Measurements from ENCODE around the gene AFAP1.

AFAP1 gene

DNA sequence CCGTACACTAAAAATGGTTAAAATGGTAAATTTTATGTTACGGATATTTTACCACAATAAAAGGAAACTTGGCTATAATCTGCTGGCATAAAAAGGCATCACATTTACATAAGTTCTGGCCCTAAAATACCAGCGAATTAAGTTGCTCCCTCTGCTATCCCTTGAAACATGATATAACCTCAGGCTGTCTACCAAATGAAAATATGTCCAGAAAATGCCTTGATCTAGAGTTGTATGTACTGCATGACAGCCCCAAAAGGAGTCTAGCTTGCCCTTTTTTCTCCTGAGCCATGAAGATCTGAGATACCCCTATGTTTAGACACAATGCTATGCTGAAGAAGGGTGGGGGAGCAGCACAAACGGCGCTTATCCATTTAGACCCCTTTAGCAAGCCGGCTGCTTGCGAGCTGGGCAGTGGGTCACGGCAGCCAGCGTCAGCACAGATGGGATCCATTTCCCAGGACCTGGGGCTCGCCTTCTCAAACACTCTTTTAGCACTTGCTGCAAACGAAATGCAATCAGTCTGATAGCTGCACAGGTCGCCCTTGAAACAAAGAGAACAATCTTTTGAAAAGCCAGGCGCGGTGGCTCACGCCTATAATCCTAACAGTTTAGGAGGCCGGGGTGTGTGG, 77.0 kb downstream of the AFAP1 start:
- DNase-seq, result no peak

DNA sequence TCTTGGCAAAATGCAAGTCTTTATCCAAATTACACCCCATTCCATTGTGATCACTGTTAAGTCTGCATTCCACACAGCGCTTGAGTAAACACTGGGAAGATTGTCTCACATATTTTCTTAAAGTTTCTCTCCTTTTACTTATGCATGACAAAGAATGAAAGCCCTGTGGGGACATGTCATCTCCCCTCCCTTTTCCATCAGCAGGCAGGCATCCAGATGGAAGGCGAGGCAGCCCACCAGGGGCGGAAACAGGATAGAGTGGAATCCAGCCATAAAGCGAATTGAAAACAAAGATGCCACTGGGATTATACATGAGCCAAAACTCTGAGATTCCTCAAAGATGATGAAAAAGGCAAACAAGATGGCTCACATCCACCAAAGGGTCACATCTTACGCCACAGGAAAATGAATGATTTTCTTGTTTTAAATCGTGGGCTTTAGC, 78.2 kb downstream of the AFAP1 start:
- DNase-seq, result no peak

DNA sequence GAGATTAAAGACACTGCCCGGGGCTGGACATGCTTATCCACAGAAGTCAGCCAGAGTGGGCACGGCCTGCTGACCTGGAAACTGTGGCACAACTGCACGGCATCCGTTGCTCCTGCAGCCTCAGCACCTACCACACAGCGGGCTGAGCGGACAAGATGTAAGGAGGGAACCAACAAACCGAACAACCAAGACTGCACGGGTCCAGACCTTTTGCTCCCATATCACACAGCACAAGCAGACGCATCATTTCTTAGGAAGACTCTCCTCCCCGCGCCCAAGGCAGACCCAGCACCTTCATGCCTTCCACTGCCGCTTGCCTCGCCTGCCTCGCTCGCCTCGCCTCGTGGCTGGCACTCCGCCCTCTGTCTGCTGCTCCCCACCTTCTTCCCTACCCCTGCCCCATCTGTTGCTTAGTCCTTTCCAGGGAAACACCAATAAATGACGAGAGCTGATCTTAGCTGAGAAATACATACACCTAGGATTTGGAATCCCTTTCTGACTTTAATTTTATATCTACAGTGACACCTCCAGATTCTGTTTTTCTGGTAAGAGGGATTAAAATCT, 79.0 kb downstream of the AFAP1 start:
- no peak for DNase-seq

DNA sequence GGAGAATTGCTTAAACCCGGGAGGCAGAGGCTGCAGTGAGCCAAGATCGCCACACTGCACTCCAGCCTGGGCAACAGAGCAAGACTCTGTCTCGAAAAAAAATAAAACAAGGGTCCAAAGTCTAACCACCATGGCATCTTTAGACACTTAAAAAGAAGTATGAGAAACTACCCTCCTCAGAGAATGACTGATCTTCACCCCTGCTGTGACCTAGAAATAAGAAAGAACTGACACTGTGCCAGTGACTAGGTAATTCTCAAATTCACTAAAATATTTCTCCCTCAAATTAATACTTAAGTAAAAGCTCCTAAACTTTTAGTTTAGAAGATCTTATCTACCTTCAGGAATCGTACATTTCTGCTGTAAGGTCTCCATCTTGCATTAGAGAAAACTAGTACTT, 80.3 kb downstream of the AFAP1 start:
- no peak for DNase-seq

DNA sequence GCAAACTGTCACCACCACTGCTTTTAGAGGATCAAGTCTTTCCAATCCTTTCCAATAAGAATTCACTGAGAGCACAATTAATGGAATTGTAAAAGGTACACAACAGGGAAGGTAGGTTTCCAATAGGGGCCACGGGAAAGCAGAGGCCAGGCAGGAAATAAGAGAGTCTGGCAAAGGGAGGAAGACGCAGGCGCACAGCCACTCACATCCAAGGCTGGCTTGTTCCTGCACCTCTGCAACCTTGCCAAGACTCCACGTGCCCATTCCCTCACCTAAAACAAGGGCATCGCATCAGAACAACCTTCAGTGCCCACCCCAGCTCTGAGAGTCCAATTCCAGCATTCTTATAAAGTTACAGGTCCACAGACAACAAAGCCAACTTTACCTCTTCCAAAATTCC, 81.2 kb downstream of the AFAP1 start:
- no peak for DNase-seq

DNA sequence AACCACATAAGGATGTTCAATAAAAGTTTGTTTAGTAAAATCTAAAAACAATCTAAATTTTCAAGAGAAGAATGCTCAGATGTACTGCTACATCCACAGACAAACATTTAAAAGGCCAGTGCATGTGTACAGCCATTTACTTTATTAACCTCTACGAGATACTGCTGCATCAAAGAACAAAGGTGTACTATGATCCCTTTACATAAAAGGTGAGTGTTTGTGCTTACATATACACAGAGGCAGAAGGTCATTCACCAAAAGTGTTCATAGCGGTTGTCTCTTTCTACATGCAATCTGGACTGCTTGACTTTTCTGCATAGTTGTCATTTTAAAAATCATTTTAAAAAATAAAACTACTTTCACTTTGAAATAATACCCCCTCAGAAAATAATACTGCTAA, 81.7 kb downstream of the AFAP1 start:
- DNase-seq, result no peak

DNA sequence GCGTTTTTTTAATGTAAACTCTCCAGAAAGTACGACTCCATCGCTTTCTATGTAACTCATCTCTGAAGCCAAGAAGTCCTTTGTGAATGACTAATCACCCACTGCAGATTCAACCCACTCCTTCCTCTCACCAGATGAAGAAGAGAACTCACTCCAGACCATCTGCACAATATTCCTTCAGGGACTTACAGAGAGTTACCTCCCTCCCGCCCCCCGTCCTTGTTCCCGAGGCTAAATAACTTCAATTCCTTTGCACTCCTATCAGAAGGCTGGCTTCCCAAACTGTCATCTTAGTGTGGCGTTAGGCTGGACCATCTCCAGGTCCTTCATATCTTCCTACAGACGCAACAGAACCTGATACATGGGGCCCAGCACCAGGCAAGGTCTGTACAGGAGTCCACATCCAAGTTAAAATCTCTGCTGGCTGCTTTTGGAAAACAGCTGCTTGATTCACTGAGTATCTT, 82.4 kb downstream of the AFAP1 start:
- DNase-seq, result no peak

DNA sequence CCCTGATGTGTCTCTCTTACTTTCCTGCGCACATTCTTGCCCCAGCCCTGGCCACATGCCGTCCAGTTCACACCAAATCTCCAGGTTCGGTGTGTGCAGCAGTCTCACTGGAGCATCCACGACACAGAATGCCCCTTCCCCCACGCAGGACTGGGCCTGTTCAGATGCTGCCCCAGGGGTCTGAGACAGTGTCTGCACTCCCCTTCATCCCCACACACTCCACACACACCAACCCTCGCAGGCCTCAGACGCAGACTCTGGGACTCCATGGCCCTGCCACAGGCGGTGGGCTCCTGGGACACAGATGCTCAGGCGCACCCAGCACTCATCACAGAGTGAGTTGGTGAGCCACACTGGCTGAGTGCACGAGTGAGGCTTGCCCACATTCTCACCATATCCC, 83.9 kb downstream of the AFAP1 start:
- DNase-seq, result no peak

DNA sequence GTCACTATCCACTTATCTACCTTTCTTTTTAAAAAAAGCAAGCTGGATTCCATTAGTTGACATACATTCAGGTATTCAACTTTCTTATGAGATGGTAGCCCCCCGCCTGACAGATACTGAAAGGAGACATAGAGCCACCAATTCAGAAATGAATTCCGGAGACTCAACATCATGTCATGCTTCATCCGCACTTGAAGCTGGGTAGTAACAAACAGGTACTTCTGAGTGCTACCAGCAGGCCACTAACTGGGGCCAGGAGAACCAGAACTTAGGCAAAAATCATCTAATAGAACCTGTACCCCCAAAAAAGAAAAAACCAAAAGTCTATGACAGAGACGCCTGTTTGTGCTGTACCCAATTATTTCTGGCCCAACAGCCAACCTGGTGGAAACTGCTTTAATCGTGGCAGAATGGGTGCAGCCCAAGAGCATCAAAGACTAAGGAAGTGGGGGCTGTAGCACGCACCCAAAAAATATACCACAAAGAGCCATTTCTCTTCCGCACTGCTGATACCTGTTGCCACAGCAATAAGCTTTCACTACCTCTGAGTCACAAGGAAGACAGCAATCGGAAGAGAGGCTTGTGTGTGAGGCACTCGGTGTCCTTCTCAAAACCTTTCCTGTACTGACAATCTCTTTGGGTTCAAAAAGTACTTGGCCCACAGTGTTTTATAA, 84.8 kb downstream of the AFAP1 start:
- no peak for DNase-seq

DNA sequence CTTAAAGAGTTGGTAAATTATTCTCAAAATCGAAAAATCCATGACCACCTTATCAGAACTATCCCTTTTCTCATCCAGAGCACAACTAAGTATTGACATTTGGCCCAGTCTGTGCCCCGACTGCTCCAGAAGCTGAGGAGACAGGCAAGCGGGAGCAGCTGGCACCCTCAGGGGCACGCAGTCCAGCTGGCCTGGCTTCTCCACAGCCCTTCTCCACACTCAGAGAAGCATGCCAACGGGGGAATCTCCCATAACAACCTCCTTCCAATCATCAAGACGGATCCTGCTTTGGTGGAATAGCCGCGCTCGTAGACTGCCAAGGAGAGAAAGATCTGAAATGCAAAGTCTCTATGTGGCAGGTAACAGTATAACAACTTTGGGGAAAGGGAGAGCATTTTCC, 85.4 kb downstream of the AFAP1 start:
- DNase-seq, result no peak

DNA sequence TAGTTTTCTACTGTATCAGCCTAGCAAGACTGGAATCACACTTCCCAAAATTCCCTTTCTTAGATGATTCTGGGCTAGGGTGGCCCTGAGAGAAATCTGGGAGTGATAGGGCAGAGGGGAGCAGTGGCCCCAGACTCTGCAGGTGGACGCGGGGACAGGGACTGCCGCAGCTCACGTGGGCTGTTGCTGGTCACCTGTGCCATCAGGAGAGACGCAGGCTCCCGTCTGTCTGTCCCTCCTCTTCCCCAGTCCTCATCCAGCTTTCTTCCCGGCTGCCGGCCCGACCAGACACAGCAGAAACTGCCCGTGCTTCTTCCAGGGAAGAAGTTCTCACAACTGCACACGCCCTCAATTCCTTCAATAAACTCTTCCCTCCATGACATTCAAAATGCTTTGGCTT, 86.4 kb downstream of the AFAP1 start:
- DNase-seq, result no peak

DNA sequence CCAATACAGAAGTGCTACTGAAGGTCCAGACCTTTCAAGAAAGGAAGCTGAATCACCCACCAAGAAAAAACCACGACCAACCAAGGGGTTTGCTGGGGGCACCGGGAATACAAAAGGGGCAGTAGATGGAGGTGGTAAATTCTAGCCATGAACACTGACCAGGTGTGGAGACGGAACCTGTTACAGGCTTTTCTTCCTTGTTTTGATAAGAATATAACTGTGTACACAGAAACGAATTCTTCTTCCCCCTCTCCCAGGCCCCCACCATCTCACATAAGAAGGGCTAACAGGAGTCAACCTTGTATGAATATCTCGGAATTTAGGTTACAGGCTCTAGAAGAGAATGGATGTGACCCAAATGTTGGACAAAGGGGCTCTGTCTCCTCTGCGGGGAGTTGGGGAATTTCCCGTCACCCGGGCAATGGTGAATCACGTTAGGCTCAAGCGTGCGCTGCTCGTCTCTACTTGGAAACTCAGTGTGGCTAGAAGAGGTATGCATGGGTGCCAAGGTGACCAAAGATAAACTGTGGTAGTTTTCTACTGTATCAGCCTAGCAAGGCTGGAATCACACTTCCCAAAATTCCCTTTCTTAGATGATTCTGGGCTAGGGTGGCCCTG, 87.0 kb downstream of the AFAP1 start:
- DNase-seq, result no peak

DNA sequence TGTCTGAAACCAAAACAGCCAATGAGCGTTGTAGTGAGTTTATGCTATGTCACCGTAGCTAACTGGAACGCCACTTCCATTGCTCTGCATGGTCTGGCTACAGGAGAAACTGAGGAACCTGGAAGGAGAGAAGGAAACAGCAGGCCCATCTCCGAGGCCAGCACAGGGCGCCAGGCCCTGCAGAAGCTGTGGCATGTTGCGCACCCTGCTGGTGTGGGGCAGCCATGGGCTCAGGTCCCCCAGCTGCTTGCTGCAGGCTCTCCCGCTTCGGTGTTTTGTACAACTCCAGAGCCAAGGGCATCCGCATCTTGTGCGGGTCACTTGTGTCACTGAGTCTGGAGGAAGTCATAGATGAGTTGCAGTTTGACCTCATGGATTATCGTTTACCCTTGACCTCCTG, 89.2 kb downstream of the AFAP1 start:
- DNase-seq, result no peak

DNA sequence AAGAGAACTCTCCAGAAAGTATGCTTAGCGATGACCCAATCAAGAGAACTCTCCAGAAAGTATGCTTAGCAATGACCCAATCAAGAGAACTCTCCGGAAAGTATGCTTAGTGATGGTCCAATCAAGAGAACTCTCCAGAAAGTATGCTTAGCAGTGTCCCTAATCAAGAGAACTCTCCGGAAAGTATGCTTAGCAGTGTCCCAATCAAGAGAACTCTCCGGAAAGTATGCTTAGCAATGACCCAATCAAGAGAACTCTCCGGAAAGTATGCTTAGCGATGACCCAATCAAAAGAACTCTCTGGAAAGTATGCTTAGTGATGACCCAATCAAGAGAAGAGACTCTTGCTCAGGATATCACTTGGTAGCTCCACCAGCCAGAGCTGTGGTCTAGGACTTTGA, 92.5 kb downstream of the AFAP1 start:
- DNase-seq, result no peak

DNA sequence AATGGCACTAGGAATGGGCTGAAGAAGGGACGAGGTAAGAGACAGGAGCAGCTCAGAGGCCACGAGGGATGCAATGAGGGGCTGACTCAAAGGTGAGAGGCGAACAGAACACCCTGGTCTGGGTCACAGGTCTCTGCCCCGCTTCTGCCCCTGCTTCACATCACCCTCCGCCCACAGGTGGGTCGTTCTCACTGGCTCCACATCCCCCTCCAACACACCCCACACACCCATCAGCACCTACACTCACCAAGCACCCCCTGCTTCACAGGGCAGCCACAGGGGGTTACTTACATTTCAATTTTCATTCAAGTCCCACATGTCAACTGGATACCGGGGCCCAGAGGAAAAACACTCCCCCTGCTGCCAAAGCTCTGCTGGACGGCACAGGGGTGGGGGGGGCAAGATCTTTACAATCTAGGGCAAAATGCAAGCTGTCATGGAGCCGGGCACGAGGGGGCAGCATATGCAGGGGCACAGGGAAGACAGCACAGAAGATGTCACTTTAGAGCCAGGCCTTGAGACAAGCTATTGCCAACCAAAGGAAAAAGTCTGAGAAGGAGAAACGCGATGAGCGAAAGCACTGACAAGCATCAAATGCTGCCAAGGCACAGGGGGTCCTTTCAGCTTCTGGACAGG, 94.0 kb downstream of the AFAP1 start:
- DNase-seq, result no peak

DNA sequence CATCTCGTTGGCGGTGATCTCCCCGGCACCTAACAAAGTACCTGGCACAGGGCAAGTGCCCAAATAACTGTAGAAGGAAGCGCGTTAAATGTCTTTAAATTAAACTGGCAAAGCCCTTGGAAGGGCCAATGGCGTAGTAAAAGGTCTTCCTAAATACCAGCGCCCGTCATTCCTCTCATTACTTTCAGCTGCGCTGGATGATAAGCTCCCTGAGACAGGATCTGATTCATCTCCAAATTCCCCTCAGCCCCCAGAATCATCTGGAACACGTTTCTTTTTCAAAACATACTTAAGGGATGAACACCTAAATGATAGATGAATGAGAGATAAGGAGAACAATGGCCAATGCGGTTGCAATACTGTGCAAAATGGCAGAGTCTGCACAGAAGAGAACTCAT, 95.1 kb downstream of the AFAP1 start:
- DNase-seq, result no peak

DNA sequence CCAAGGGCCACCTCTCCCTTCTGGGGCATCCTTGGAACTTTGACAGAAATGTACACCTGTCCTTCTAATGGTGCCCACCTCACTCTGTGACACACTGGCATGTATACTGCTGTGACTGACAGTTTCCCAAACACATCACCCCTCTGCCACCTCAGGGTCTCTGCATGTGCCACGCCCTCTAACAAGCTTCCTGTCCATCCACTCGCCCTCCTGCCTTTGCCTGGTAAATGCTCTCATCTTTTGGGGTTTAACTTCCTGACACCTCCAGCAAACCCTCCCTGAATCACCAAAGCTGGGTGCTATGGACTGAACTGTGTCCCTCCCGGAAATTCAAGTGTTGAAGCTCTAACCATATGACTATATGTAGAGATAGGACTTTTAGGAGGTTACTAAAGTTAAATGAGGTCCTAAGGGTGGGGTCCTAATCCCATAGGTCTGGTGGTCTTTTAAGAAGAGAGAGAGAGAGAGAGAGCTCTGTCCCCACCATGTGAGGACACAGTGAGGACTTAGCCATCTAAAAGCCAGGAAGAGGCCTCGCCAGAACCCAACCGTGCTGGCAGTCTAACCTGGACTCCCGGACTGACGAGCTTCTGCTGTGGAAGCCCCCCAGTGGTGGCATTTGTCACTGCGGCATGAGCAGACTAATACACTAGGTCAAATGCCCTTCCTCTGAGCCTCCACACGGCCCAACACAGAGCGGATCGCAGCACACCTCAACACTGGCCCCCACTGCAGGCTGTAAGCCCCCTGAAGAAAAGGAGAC, 95.6 kb downstream of the AFAP1 start:
- DNase-seq, result no peak

DNA sequence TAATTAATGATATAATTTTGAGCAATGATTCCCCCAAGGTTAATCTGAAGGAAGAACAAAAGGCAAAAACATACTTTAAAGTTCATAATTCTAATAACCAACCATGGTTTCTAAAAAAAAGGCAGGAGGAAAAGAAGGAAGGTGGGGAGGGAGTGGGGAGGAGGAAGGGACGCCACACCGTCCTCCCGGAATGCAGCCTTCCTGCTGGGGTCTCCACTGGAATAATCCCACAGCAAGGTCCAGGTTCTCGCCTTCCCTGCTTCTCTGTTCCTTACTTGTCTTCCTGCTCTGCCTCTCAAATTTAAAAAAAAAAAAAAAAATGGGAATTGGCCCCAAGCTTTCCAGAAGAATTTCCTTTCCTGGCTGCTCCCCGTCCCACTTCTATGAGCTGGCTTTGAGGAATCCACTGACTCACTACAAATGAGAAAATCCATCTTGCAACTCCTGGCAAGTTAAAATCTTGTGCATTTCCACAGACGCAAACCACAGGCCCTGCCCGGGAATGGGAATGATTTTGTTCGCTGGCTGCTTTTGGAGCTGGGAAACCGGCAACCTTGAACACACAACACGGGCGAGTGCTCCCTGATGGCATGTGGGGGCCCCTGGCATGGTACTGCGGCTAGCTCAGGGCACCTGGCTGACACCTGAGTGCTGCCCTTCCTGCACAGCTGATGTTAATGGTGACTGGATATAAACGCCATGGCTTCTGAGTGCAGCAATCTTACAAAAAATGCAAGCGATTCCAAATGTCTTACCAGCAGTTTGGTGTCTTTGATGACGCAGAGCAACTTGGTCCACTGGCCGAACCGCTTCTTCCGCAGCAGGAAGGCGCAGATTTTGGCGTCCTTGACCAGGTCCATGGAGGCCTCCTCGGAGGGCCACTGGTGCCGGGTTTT, 97.0 kb downstream of the AFAP1 start:
- no peak for DNase-seq

DNA sequence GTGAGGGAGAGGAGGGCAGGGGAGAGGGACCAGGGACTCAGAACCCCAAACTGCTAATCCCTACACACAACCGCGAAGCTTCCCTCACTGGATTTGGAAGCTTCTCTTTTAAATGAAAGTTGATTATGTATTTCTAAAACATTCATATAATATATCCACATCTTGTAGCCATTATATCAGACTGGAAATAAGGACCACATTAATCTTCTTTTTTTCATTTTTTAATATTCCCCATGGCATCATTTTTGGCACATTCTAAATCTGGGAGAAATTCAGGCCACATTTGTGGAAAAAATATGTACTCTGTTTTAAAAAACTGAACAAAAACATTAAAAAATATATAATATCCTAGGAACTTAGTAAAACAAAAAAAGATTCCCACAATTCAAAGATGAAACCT, 97.8 kb downstream of the AFAP1 start:
- no peak for DNase-seq

DNA sequence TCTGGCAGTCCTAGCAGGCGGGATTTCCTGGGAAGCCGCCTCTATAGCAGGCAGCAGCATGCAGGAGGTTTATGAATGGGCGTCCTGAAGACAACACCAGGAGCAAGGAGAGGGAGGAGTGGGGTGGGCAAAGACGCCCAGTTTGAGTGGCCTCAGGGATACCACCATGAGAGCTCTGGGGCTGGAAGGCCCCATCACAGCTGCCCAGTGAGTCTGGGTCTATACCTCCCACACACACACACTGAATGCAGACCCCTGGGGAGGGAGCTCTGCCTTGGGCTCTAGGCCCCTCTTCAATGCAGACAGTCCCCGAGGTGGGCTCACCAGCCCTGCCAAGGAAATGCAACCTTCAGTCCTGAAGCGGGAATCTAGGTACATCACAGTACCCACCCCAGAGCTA, 98.6 kb downstream of the AFAP1 start:
- DNase-seq, result no peak

DNA sequence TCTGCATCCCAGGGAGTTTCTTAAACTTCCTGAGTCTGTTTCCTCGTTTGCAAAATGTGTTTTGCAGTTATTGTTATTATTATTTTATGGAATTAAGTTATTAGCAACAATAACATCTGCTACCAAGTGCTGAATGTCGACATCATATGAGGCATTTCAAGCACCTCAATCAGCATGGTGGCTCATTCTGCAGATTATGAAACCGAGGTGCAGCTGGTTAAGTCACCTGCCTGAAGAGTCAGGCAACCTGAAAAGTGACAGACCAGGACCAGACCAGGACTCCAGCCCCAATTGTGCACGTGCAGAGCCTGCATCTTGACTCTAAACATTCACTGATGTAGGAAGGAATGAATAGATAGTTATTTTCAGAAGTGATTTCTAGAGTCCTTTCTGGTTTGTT, 99.8 kb downstream of the AFAP1 start:
- no peak for DNase-seq

Measured in GDM1 (cell line).